Stimulated activated CD4-positive, alpha-beta T cell treated with anti-CD3 and anti-CD28 coated beads, Interleukin-15, amount 100 ng/mL, for 1 hour (primary cell): ENCODE measurements around the gene MAPK7.

ENCODE experiments used
- DNase-seq, 2 donors: peaks; one replicate each; pipeline ENCODE4 v3.0.0-alpha.2; 2020; ENCODE audit warnings: low read depth in 1 of 2, low spot score in 1 of 2

MAPK7 gene

GRCh38 chr17:19377602-19378415 lies 489 bp upstream of the MAPK7 start:
- DNase-seq, result peak; percentile 86

- DNase-seq, result no peak
Observed at GRCh38 chr17:19379361-19380065, 1.2 kb downstream of the MAPK7 start.

- DNase-seq, result no peak
Observed at GRCh38 chr17:19380481-19381301, 2.4 kb downstream of the MAPK7 start.

GRCh38 chr17:19381361-19381740 lies 3.1 kb downstream of the MAPK7 start:
- DNase-seq, result no peak

- no peak for DNase-seq
Observed at GRCh38 chr17:19381741-19382444, 3.6 kb downstream of the MAPK7 start.

GRCh38 chr17:19382531-19383444 lies 4.5 kb downstream of the MAPK7 start:
- no peak for DNase-seq

- DNase-seq, result no peak
Observed at GRCh38 chr17:19383681-19384470, 5.6 kb downstream of the MAPK7 start.

GRCh38 chr17:19384723-19385391 lies 6.6 kb downstream of the MAPK7 start:
- no peak for DNase-seq

GRCh38 chr17:19385521-19385983 lies 7.3 kb downstream of the MAPK7 start:
- no peak for DNase-seq

- DNase-seq, result no peak
Observed at GRCh38 chr17:19386051-19386929, 8.0 kb downstream of the MAPK7 start.

GRCh38 chr17:19386974-19387920 lies 8.9 kb downstream of the MAPK7 start, which contains the start of gene MFAP4:
TSS of gene MFAP4 (minus strand) at chr17:19387190. CDS start at chr17:19387155, 35 bp downstream.
- DNase-seq, result no peak

- DNase-seq, result no peak
Observed at GRCh38 chr17:19387921-19388521, 9.7 kb downstream of the MAPK7 start.

GRCh38 chr17:19388791-19389785 lies 10.8 kb downstream of the MAPK7 start:
- no peak for DNase-seq

- no peak for DNase-seq
Observed at GRCh38 chr17:19390951-19391350, 12.7 kb downstream of the MAPK7 start.

- no peak for DNase-seq
Observed at GRCh38 chr17:19391432-19391831, 13.1 kb downstream of the MAPK7 start.
